NCI-H82 (cell line): Measurements from ENCODE around the gene CTPS1.

Experiments
- DNase-seq: peaks from one replicate; lab custom pipeline; 2025; lab: John Stamatoyannopoulos, UW

Gene CTPS1

GRCh38 chr1:40998668-40999067 is 19.2 kb downstream of the CTPS1 start:
- DNase-seq, result no peak

GRCh38 chr1:41003127-41003639 is 23.7 kb downstream of the CTPS1 start:
- DNase-seq, result no peak

- DNase-seq, result peak; percentile 69
Observed at GRCh38 chr1:41003640-41004220, 24.2 kb downstream of the CTPS1 start.

- no peak for DNase-seq
Observed at GRCh38 chr1:41005876-41006275, 26.4 kb downstream of the CTPS1 start.

- no peak for DNase-seq
Observed at GRCh38 chr1:41006942-41007865, 27.7 kb downstream of the CTPS1 start.

GRCh38 chr1:41009466-41009865 is 30.0 kb downstream of the CTPS1 start:
- DNase-seq, result no peak

- DNase-seq, result no peak
Observed at GRCh38 chr1:41010345-41010744, 30.8 kb downstream of the CTPS1 start.

- no peak for DNase-seq
Observed at GRCh38 chr1:41013024-41013423, 33.5 kb downstream of the CTPS1 start.

GRCh38 chr1:41013796-41014195 is 34.3 kb downstream of the CTPS1 start:
- DNase-seq, result no peak

GRCh38 chr1:41014871-41015270 is 35.4 kb downstream of the CTPS1 start:
- no peak for DNase-seq

GRCh38 chr1:41015281-41015896 is 35.9 kb downstream of the CTPS1 start:
- no peak for DNase-seq

- no peak for DNase-seq
Observed at GRCh38 chr1:41015897-41016470, 36.5 kb downstream of the CTPS1 start.

- DNase-seq, result no peak
Observed at GRCh38 chr1:41017141-41018017, 37.9 kb downstream of the CTPS1 start.

GRCh38 chr1:41018018-41018410 is 38.5 kb downstream of the CTPS1 start:
- no peak for DNase-seq

- no peak for DNase-seq
Observed at GRCh38 chr1:41019353-41019745, 39.9 kb downstream of the CTPS1 start.

GRCh38 chr1:41020109-41020576 is 40.6 kb downstream of the CTPS1 start:
- no peak for DNase-seq

GRCh38 chr1:41020654-41021053 is 41.2 kb downstream of the CTPS1 start:
- DNase-seq, result peak; percentile 50

GRCh38 chr1:41021526-41022308 is 42.2 kb downstream of the CTPS1 start, which contains the start of gene SLFNL1:
Gene SLFNL1 (minus strand): TSS chr1:41021725. CDS start chr1:41020660, 1,065 bp downstream.
- peak; percentile 72 for DNase-seq

GRCh38 chr1:41022424-41022823 is 42.9 kb downstream of the CTPS1 start:
- DNase-seq, result no peak

- DNase-seq, result peak; percentile 42
Observed at GRCh38 chr1:41023279-41023990, 43.9 kb downstream of the CTPS1 start.
